ENCODE data around the gene PLCB3.

Gene PLCB3

DNA sequence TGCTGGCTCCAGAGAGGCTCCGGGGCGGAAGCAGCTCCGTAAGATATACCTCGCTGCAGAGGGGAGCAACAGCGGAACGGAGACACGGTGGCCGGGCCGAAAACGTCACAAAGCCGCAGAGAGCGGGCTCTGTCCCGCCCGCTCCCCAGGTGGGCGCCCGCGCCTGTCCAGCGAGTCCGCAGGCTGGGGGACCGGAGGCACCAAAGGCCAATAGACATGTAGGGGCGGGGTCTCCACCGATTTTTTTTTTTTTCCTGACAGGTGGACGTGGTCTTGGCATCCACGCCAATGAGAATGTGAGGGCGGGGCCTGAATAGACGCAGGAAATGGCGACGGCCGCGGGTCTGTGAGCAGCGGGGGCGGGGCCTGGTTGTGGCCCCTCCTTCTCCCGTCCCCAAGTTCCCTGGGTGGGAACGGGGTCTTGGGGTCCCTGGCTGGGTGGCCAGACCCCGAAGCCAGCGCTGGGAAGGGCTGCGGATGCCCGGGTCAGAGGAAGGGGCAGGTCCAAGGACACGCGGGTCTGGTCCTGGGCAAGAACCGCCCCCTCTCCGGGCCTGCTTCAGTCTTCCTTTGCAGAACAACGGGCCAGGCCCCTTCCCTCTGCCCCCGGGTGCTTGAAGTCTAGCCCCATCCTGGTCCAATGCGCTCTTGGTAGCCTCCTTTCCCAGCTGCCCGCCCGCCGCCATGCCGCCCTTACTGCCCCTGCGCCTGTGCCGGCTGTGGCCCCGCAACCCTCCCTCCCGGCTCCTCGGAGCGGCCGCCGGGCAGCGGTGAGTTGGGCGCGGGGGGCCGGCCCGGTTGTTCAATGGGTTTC, 21.0 kb upstream of the PLCB3 start, which contains the start of gene DNAJC4:
Gene DNAJC4, plus strand, starts transcription at position 378 of the 814 bp plus-strand sequence. Its CDS starts 307 bp downstream, at position 685.
- no peak for TF ChIP-seq CTCF (IDR thresholded peaks at IDR 0.05; ENCODE audit: control insufficient read depth, insufficient read depth, low read depth, low read length, missing control alignments)
- peak within 1 kb of the TSS; percentile 96 for H3K4me3 ChIP-seq (ENCODE audit: control insufficient read depth, low read depth, low read length)
- DNase-seq (ENCODE audit: low read depth), result peak; percentile 29

DNA sequence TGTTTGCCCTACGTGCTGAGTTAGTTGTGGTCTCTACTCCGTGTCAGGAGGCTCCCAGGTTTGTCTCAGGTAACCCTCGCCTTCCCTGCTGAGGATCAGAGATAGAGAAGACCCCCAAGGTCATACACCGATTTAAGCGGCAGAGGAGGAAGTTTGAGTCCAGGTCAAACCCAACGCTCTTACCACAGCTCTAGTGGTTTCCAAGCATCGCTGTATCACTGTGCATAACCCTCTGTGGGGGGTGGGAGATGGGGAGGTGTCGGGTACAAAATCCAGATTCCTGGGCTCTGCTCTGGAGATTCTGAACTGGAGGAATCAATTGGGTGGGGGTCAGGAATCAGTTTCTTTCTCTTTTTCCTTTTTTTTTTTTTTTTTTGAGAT, 20.4 kb upstream of the PLCB3 start:
- H3K4me3 ChIP-seq (ENCODE audit: control insufficient read depth, low read depth, low read length), result peak overlapping the region; percentile 96
- no peak for TF ChIP-seq CTCF (IDR thresholded peaks at IDR 0.05; ENCODE audit: control insufficient read depth, insufficient read depth, low read depth, low read length, missing control alignments)
- DNase-seq (ENCODE audit: low read depth), result no peak

DNA sequence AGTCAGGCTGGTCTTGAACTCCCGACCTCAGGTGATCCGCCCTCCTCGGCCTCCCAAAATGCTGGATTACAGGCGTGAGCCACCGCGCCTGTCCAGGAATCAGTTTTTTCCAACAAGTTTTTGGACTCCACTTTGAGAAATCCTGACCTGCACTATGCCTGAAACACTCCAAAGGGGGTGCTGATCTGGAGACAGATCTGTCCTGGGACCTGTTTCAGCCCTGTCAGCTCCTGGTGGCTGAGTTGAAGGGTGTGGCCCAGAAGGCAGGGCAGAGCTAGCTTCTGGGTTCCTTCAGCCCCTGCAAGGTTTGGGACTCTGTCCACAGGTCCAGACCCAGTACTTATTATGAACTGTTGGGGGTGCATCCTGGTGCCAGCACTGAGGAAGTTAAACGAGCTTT, 19.8 kb upstream of the PLCB3 start:
- TF ChIP-seq CTCF (IDR thresholded peaks at IDR 0.05; ENCODE audit: control insufficient read depth, insufficient read depth, low read depth, low read length, missing control alignments), result no peak
- no peak for DNase-seq (ENCODE audit: low read depth)
- no peak overlapping the region for H3K4me3 ChIP-seq (ENCODE audit: control insufficient read depth, low read depth, low read length)

DNA sequence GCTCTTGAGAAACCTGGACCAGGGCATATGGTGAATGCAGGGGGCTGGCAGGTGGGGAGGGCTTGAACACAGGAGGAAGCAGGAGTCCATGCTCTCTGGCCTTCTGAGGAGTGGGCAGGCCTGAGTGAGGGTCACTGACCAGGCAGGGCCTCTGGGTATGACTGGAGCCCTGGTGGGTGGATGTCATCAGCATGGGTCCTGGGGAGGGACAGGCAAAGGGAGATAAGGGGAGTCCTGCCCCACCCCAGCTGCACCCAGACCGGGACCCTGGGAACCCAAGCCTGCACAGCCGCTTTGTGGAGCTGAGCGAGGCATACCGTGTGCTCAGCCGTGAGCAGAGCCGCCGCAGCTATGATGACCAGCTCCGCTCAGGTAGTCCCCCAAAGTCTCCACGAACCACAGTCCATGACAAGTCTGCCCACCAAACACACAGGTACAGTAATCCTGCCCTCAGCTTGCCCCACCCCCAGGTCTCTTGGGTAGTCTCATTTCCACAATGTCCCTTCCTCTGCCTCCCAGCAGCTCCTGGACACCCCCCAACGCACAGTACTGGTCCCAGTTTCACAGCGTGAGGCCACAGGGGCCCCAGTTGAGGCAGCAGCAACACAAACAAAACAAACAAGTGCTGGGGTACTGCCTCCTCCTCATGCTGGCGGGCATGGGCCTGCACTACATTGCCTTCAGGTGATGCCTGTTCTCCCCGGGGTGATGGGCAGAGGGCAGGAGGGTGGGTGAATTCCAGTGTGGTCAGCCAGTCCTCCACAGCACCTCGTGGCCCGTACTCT, 19.0 kb upstream of the PLCB3 start:
- TF ChIP-seq CTCF (IDR thresholded peaks at IDR 0.05; ENCODE audit: control insufficient read depth, insufficient read depth, low read depth, low read length, missing control alignments), result no peak
- no peak for DNase-seq (ENCODE audit: low read depth)
- no peak overlapping the region for H3K4me3 ChIP-seq (ENCODE audit: control insufficient read depth, low read depth, low read length)

DNA sequence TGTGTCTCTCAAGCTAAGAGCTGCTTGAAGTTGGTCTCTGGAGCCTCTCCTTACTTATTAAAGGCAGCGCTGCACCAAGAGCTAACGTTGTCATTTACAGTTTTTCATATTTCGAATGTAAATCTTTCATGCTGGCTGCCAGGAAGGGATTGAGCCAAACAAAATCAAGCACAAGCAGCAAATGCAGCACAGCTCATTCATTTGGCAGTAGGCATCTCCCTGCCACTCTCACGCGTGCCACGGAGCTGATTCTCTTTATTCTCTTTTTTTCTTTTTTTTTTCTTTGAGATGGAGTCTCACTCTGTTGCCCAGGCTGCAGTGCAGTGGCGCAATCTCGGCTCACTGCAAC, 18.4 kb upstream of the PLCB3 start:
- no peak for DNase-seq (ENCODE audit: low read depth)
- no peak for TF ChIP-seq CTCF (IDR thresholded peaks at IDR 0.05; ENCODE audit: control insufficient read depth, insufficient read depth, low read depth, low read length, missing control alignments)
- H3K4me3 ChIP-seq (ENCODE audit: control insufficient read depth, low read depth, low read length), result no peak overlapping the region

DNA sequence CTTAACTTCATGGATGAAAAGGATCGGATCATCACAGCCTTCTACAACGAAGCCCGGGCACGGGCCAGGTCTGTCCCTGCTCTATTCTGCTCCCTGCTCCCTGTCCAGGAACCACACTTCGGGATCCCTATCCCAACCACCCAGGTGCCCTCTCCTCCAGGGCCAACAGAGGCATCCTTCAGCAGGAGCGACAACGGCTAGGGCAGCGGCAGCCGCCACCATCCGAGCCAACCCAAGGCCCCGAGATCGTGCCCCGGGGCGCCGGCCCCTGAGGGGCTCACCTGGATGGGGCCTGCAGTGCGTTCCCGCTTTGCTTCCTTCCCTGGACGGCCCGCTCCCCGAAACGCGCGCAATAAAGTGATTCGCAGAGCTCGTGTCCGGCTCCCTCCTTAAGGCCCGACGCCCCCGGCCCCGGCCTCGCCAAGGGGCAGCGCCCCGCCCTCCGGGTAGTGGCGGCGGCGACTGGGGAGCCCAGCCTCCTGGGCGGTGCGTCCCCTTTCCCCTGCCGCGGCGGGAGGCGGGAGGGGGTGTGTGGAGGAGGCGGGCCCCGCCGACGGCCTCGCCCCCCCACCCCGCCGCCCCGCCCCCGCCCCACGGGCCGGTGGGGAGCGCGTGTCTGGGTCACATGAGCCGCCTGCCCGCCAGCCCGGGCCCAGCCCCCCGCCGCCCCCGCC, 17.3 kb upstream of the PLCB3 start, which contains the start of gene VEGFB:
Gene VEGFB, plus strand, starts transcription at position 672 of the 674 bp plus-strand sequence. CDS start 250 bp downstream, outside the sequence.
- no peak for TF ChIP-seq CTCF (IDR thresholded peaks at IDR 0.05; ENCODE audit: control insufficient read depth, insufficient read depth, low read depth, low read length, missing control alignments)
- peak within 1 kb of the TSS; percentile 67 for H3K4me3 ChIP-seq (ENCODE audit: control insufficient read depth, low read depth, low read length)
- DNase-seq (ENCODE audit: low read depth), result no peak
